HG03354 (cell line): ENCODE data around the gene RAPGEF4.
"Not testable (repeated sequence)": the region's sequence is repeated elsewhere in the genome, so short reads cannot be mapped to it uniquely, and the experiment has no call there.

Experiments
- ATAC-seq: cut with Tn5 transposase; IDR thresholded peaks from one replicate; pipeline ENCODE4 v1.9.1; 2021; ENCODE audit warnings: mild to moderate bottlenecking; ENCODE audit not compliant: unreplicated experiment, poor library complexity, severe bottlenecking

RAPGEF4 gene

DNA sequence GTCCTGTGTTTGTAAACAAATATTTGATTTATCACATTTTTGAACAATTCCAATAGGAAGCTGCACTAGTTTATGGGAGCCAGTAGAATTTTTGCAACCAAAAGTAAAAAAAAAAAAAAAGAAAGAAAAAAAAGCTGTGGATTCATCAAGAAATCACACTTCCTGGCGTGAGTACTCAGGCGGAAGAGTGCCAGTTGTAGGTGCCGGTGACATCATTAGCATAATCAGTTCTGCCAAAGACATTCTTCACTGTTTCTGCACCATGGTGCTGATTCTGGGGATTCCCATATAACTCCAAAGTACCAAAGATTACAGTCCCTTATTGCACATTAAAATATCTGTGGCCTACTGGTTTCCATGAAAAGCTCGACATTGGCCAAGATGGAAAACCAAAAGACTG is 32.8 kb downstream of the RAPGEF4 start:
- no peak for ATAC-seq

DNA sequence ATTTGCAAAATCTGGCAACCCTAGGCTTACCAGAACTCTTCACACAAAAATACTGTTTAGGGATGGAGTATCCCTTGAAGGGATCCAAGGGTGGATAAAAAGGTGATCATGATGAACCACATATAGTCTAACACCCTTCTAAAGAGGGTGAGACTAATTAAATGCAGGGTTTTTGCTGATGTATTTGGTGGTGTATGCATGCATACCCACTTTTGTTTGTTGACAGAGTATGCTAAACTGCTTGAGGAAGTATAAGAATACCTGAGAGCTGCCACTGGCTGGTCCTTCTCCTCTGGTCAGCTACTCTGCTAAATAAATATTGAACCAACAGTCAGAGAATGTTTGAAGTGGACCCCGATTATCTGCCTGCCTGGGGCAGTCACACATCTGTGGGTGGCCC is 34.2 kb downstream of the RAPGEF4 start:
- ATAC-seq, result no peak

DNA sequence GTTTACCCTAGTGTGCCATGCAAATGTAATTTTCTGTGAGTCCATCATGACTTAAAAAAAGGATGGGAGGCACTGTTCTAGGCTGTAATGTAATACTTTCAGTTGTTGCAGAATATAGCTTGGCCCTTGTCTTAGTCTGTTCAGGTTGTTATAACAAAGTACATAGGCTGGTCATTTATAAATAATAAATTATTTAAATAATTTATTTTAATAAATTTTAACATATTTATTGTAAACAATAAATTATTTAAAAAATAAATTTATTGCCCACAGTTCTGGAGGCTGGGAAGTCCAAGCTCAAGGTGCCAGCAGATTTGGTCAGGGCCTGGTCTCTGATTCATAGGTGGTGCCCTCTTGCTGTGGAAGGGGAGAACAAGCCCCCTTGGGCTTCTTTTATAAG is 35.2 kb downstream of the RAPGEF4 start:
- no peak for ATAC-seq

DNA sequence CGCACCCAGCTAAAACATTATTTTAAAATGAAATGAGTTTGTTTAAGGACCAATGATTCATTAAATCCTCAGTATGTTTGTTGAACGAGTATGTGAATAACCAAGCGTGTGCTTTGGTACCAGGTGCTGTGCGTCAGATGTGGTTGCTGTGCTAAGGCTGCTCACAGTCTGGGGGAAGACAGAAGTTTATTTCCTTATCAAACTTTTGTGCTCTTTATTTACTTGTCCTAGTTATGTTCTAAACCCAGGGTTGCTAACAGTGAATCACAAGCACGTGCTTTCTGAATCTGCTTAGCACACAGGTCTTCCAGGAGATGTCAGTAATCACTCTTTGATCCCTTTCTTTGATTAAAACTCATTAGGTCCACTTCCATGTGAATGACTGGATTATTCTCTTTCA is 37.0 kb downstream of the RAPGEF4 start:
- ATAC-seq, result no peak

DNA sequence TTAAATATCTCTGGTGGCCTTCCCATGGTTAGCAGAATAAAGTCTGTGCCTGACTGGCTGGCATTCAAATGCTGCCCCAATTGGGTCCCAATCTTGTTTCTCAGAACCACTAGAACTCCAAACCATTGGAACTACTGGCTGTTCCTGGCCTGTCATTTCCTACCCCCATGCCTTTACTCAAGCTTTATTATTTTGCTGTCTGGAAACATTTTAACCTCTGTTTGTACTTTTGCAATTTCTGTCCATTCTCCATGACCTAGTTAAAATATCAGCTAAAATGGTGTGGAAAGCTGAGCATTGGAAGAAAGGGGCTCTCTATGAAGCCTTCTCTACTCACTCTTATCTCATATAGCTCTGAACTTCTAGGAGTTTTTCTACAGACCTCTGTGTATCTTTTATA is 38.7 kb downstream of the RAPGEF4 start:
- no peak for ATAC-seq

DNA sequence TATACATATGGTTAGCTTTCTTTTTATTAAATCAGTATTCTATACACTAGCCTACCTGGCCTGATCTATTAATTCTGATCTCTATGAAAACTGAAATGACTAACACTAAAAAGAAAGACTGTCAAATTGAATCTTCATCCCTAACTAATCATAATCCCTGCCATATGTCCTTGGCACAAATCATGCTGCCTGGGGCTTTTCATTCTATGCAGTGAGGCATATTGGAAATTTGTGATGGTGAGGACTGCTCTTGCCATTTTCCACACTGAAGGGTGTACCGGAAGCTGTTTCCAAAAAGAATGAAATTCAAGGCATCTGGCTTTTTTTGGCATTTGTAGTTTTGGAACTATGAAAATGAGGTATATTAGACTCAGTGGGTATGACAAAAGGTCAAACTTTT is 39.7 kb downstream of the RAPGEF4 start:
- no peak for ATAC-seq

DNA sequence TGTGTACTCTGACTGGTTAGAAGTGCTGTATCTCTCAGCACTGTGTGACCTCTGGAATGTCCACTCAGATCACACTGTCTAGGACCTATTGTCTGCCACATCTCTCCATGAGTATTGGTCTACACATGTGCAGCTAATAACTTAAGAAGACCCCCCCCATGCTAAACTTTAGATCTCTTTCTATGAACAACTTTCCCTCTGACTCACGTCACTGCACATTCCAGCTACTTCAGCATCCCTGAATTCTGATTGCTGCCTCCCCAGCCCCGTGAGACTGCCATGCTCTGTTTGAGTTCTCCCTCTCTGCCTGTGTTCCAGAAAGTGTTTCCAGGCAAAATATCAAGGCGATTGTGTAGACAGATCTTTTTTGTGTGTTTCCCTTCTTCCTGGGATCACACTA is 41.8 kb downstream of the RAPGEF4 start:
- no peak for ATAC-seq

DNA sequence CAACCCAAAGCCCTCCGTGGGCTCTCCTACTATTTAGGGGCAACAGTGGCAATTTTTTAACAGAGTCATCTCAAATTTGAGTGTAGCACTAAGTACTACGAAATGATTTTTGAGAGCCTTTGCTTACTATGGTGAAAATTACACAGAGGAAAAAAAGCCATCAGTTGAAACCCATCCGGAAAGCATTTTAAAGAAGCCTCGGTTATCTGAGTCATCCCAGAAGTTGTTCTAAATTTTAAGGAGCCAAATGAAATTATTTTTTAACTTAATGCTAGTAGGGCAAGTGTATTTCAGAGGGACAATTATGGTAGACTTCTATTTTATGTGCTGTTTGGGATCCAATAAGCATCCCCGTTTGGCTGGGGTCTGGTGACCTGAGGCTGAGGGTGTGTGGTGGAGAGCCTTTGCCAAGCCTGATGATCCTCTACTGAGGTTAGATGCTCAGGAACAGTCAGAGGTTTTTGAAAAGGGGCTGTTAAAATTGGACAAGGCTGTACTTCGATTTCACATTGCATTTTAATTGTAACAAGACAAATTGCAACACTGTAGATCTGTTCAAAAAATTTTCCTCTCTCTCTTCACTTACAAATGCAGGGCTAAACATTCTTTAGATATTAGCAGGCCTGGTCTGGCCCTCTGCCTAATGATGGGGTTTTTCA is 47.0 kb downstream of the RAPGEF4 start:
- no peak for ATAC-seq

DNA sequence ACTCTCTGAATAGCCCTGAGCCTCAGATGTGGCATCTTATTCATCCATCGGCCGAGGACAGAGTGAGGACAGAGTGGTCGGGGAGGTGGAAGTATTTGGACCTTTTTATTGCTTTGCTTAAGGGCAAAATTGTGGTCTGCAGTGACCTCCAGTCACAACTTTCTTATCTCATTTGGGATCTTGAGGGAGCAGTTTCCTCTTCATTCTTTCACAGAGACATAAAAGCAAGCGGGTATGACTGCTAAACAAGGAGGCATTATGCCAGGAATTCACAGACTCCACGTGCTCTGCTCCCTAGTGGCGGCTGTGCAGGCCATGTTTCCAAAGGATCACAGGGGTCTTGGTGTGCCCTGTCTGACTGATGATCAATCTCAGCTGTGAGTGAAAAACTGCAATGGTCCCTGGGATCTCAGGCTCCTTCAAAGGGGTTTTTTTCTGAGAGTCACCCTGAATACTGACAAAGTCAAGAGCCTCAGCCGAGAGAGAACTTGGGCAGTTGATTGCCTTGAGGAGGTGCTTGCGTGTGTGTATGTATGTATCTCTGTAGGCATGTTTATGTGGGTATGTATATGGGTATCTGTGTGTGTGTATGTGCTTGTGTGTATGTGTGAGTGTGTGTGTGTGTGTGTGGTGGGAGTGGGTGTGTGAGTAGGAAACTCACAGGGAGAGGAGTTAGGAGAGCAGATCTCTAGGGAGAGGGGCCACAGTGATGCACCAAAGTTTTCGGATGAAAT is 47.7 kb downstream of the RAPGEF4 start:
- no peak for ATAC-seq

DNA sequence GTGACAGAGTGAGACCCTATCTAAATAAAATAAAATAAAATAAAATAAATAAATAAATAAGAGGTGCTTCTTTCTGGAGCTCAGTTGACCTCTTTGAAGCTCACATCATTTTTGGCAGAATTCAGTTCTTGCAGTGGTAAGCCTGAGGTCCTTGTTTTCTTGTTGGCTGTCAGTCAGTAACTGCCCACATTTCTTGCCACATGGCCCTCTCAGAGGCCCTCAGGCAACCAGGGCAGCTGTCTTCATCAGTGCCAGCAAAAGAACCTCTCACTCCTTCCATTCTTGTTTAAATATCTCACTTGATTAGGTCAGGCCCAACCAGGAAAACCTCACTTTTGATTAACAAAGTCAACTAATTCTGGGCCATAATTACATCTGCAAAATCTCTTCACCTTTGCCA is 53.2 kb downstream of the RAPGEF4 start:
- ATAC-seq, result no peak

DNA sequence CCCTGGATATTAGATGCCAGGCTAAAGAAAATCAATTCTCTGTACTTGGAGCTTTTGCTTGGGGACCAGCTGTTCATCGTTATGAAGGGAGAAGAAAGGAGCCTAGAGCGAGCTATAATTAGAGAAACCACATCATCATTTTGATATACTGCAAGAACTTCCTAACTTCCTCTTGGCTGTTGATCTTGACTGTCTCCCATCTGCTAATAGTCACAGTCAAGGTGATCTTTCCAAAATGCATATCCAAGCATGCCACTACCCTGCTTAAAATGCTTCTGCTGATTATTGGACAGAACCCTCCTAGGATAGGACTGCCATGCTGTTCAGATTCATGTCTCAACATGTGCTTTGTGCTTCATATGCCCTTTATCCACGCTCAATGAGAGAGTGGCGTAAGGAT is 54.8 kb downstream of the RAPGEF4 start:
- ATAC-seq, result no peak

DNA sequence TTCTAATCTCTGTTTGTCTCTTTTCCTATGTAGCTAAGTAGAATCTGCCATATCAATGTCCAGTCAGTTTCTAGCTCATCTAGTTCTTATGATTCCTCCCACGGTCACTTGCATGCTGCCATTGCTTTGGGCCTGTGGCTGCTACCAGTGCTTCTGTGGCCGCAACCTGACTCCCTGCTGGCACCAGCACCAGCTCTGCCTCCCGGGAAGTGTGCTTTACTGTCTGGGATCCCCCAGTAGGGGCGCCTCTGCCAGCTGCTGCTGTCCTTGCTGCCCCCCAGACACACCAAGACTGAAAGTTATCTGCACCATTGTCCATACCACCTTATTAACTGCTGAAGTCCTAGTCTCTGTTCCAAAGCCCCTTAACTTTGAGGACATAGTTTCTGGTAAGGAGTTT is 56.3 kb downstream of the RAPGEF4 start:
- no peak for ATAC-seq

DNA sequence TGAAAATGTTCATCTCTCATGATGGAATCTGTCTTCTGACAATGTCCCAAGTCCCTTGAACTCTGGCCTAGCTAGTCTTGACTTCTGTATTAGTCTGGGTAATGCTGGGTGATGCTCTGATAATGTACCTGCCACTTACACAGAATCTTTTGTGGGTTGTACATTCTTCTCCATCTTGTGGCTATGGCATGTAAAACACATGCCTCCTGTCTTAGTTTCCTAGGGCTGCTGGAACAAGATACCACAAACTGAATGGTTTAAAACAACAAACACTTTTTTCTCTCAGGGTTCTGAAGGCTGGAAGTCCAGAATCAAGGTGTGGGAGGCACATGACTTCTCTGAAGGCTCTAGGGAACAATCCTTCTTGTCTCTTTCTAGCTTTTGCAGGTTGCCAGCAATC is 57.1 kb downstream of the RAPGEF4 start:
- no peak for ATAC-seq

DNA sequence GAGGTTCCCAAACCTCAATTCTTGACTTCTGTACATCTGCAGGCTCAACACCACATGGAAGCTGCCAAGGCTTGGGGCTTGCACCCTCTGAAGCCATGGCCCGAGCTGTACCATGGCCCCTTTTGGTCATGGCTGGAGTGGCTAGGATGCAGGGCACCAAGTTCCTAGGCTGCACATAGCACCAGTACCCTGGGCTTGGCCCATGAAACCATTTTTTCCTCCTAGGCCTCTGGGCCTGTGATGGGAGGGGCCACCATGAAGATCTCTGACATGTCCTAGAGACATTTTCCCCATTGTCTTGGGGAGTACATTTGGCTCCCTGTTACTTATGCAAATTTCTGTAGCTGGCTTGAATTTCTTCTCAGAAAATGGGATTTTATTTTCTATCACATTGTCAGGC is 67.7 kb downstream of the RAPGEF4 start:
- not testable (repeated sequence) for ATAC-seq

DNA sequence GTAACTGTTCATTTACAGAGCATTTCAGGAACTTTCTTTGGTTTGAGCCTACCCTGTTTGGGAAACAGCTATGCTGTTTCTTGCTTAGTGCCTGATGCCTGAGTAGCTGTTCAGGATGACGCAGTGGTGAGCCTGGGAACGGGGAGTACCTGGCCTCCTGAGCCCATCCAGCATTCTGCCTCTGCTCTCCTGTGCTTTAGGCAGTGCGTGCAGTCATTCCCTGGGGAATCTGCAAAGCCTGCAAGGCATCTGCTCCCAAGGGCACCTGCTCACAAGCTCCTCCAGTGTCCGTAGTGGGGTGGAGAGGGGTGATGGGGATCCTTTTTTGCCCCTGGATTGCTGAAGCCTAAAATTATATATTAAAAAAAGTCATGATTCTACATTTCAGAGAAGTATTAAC is 68.8 kb downstream of the RAPGEF4 start:
- ATAC-seq, result no peak

DNA sequence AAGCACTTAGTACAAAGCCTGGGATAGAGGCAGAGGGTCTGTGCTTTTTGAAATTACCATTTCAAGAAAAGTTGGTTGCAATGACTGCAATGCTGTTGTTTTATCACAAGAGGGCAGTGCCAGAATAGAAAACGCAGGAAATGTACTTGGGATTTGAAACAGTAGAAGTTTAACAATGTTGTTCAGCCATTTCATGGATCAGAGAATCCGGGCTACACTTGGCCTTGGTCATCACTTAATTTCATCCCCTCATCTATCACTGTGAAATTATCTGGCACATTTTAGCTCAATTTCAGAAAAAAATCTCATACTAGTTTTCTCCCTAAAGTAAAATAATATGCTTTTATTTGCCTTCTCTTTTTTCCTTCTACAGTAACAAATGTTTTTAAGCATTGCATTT is 70.8 kb downstream of the RAPGEF4 start:
- no peak for ATAC-seq

DNA sequence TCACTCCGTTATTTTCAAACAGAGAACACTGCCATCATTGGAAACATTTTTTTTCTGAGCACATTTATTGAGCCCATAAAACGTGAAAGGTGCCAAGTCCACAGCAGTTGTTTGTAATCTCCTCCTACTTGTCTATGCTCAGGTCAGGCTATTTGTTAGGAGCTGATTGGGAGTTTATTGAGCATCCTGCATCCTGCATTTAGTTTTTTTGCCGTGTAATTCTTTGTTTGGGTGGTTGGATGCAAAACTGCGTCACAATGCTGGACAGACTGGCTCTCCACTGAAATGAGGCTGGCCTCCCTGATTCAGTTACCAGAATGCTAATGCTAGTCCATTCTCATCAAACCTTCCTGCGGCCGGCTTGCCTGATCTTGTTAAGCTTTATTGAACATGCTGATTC is 71.4 kb downstream of the RAPGEF4 start:
- no peak for ATAC-seq

DNA sequence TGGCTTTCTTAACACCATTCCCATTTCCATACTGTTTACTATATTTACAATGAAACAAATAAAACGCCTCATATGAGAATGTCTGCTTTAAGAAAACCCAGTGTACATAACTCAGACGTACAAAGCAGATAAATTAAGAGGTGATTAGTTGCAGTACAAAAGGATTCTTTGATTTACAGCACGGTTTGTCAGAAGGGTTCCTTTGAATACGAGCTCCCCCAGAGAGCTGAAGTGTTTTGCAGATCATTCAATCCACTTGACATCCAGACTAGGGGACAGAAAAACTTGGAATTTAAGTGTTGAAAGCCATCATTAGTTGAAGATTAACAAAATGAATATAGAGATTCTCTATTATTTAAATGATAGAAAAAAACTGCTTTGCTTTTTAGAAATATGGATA is 72.5 kb downstream of the RAPGEF4 start:
- ATAC-seq, result no peak

DNA sequence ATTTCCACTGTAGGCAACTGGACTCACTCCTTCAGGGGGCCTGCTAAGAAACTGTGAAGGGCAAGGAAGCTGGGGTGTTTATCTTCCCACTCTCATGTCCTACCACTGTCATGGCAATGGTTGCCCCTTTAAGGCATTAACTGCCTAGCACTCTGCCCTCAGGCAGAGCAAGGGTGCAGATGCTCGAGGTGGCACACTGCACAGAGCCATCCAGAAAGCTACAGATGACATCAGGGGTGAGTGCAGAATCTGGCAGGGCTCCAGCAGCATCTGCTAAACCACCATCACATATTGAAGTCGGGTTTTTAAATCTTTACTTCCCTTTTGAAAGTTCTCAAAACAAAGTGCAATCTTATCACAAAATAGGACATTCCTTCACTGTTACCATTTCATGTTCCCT is 75.4 kb downstream of the RAPGEF4 start:
- no peak for ATAC-seq

DNA sequence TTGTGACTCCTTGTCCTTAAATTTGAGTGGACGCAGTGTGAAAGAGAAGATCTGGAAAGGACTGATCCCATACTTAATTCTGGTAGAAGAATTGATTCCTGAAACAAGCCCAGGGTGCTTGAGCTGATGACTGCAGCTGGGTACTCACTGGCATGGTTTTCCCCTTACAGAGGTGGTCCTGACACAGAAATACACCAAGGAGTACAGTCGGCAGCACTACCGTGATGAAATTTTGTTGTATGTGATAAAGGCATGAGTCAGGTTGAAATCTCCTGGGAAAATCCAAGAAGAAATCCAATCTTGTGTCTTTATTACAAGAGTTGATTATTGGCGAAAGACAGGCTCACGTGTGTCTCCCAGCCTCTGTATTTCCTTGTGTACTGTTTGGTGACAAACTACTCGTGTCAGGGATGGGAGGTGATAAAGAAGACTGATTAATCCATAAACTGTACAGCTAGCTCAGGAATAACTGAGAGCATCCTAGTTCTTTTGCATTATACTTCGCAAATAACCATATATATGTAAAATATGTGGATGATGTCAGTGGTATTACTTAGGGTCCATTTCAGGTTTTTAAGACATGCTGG is 76.6 kb downstream of the RAPGEF4 start:
- no peak for ATAC-seq

DNA sequence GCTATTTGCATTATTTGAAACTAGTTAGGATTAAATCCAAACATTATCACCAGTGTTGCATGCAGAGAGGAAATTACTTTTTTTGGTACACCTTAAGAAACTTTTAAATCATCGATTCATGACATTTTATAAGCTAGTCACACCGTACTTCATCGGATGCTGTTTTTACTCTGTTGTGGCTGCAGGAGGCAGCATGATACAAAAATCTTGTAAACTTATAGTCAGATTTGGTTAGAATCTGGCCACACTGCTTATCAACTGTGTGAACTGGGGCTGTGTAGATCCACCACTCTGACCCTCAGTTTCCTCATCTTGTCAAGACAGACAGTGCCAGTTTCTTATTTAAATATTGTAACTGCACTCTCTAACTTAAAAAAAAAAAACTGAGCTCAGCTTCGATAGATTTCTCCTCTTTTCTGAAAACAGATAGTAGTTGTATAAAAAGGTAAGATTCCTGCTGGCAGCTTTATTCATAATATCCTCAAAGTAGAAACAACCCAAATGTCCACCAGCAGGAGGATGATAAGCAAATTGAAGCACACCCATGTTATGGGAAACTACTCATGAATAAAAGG is 77.8 kb downstream of the RAPGEF4 start:
- no peak for ATAC-seq
